Measurements from ENCODE around the gene IFT20. TPM values are rescaled to one million over a fixed set of nuclear protein-coding genes. Genes with fewer than 3 reads are reported as not detected.
"Not testable (repeated sequence)": the region's sequence is repeated elsewhere in the genome, so short reads cannot be mapped to it uniquely, and the experiment has no call there.

The IFT20 gene
- total RNA-seq, 3 donors from 2014 or later: 40.2 to 52.8 (median 47.2) TPM

- H3K27ac ChIP-seq: no peak overlapping the region
- DNase-seq (ENCODE audit: low spot score in 2 of 2): no peak
- no peak overlapping the region for H3K4me3 ChIP-seq
- H3K9me3 ChIP-seq: no peaks in the 10 kb centered on the region
- no peaks in the 10 kb centered on the region for H3K27me3 ChIP-seq
- no peaks in the 10 kb centered on the region for H3K36me3 ChIP-seq
- no peaks in the 10 kb centered on the region for H3K4me1 ChIP-seq
- TF ChIP-seq, protein P1, sequence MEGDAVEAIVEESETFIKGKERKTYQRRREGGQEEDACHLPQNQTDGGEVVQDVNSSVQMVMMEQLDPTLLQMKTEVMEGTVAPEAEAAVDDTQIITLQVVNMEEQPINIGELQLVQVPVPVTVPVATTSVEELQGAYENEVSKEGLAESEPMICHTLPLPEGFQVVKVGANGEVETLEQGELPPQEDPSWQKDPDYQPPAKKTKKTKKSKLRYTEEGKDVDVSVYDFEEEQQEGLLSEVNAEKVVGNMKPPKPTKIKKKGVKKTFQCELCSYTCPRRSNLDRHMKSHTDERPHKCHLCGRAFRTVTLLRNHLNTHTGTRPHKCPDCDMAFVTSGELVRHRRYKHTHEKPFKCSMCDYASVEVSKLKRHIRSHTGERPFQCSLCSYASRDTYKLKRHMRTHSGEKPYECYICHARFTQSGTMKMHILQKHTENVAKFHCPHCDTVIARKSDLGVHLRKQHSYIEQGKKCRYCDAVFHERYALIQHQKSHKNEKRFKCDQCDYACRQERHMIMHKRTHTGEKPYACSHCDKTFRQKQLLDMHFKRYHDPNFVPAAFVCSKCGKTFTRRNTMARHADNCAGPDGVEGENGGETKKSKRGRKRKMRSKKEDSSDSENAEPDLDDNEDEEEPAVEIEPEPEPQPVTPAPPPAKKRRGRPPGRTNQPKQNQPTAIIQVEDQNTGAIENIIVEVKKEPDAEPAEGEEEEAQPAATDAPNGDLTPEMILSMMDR (IDR thresholded peaks at IDR 0.05): no peak
- TF ChIP-seq POLR2AphosphoS5 (IDR thresholded peaks at IDR 0.05): no peak
- no peak for TF ChIP-seq POLR2A (IDR thresholded peaks at IDR 0.05)
- intact Hi-C loops (cut with DNase I; ENCODE audit: low total_unique reads): no loop called here
Measured at GRCh38 chr17:28293994-28294393, 41.3 kb downstream of the IFT20 start.

DNA sequence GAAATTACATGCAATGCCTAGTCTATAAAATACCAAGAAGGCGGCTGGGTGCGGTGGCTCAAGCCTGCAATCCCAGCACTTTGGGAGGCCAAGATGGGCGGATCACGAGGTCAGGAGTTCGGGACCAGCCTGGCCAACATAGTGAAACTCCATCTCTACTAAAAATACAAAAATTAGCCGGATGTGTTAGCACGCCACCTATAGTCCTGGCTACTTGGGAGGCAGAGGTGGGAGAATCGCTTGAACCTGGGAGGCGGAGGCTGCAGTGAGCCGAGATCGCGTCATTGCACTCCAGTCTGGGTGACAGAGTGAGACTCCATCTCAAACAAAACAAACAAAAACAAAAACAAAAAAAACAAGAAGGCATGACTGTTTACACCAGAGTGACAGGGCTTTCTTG lies 42.4 kb downstream of the IFT20 start:
- H3K36me3 ChIP-seq; intact Hi-C loops (cut with DNase I; ENCODE audit: low total_unique reads); H3K27ac ChIP-seq; DNase-seq (ENCODE audit: low spot score in 2 of 2); H3K4me3 ChIP-seq; H3K27me3 ChIP-seq; H3K4me1 ChIP-seq; H3K9me3 ChIP-seq: not testable (repeated sequence)

DNA sequence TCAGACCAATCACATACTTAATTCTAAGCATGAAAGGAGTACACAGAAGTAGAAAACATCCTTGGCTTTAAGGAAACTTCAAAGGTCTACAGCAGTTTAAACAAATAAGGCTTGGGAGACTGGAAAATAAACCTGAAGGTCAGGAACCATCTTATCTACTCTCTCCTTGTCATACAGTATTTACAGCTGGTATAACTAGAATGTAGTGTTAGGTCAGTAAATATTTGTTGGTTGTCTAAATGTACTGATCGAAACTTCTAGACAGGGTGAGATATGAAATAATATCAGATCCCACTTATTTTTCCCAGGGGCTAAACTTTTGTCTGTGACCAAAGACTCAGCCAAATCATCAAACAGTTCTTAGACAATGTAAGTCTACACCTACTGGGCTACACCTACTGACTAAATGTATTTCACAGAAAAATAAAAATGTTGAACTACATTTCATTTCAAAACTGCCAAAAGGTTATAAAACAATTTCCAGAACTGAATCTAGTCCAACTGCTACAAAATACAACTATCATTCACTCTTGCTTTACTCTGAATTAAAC lies 43.4 kb downstream of the IFT20 start:
- H3K36me3 ChIP-seq: no peaks in the 10 kb centered on the region
- intact Hi-C loops (cut with DNase I; ENCODE audit: low total_unique reads): no loop called here
- H3K4me1 ChIP-seq: no peaks in the 10 kb centered on the region
- no peak for DNase-seq (ENCODE audit: low spot score in 2 of 2)
- no peaks in the 10 kb centered on the region for H3K9me3 ChIP-seq
- no peaks in the 10 kb centered on the region for H3K27me3 ChIP-seq
- H3K27ac ChIP-seq: no peak overlapping the region
- no peak overlapping the region for H3K4me3 ChIP-seq
- TF ChIP-seq, protein P1 (IDR thresholded peaks at IDR 0.05): no peak
- TF ChIP-seq POLR2A (IDR thresholded peaks at IDR 0.05): no peak
- no peak for TF ChIP-seq POLR2AphosphoS5 (IDR thresholded peaks at IDR 0.05)

DNA sequence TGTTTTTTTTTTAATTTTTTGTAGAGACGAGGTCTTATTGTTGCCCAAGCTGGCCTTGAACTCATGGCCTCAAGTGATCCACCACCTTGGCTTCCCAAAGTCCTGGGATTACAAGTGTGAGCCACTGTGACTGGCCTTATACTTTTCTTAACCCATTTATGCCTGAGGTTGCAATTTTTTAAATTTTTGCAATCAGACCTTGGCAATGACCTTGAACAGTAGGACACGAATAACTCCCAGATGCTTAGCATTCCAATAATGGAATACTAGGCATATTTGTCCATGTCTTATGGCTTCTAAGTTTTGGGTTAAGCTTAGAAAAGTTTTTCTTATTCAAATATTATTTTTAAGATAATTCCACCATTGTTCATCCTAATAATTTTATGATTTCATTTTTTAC lies 44.6 kb downstream of the IFT20 start:
- DNase-seq (ENCODE audit: low spot score in 2 of 2): no peak
- Histone ChIP-seq H3K4me3 (no peak overlapping the region), H3K36me3 (no peaks in the 10 kb centered on the region), H3K4me1 (no peaks in the 10 kb centered on the region), H3K27ac (no peak overlapping the region), H3K9me3 (no peaks in the 10 kb centered on the region), H3K27me3 (no peaks in the 10 kb centered on the region)
- intact Hi-C loops (cut with DNase I; ENCODE audit: low total_unique reads): no loop called here
- TF ChIP-seq, protein P1 (IDR thresholded peaks at IDR 0.05): no peak
- TF ChIP-seq POLR2A (IDR thresholded peaks at IDR 0.05) (no peak), POLR2AphosphoS5 (IDR thresholded peaks at IDR 0.05) (no peak)

GRCh38 chr17:28285965-28286364 lies 49.3 kb downstream of the IFT20 start:
- no peaks in the 10 kb centered on the region for H3K36me3 ChIP-seq
- H3K4me1 ChIP-seq: no peaks in the 10 kb centered on the region
- no peaks in the 10 kb centered on the region for H3K9me3 ChIP-seq
- intact Hi-C loops (cut with DNase I; ENCODE audit: low total_unique reads): no loop called here
- no peaks in the 10 kb centered on the region for H3K27me3 ChIP-seq
- no peak for DNase-seq (ENCODE audit: low spot score in 2 of 2)
- TF ChIP-seq, protein P1 (IDR thresholded peaks at IDR 0.05): no peak
- TF ChIP-seq POLR2AphosphoS5 (IDR thresholded peaks at IDR 0.05) (no peak), POLR2A (IDR thresholded peaks at IDR 0.05) (no peak)
- H3K27ac ChIP-seq: no peak overlapping the region
- H3K4me3 ChIP-seq: no peak overlapping the region

DNA sequence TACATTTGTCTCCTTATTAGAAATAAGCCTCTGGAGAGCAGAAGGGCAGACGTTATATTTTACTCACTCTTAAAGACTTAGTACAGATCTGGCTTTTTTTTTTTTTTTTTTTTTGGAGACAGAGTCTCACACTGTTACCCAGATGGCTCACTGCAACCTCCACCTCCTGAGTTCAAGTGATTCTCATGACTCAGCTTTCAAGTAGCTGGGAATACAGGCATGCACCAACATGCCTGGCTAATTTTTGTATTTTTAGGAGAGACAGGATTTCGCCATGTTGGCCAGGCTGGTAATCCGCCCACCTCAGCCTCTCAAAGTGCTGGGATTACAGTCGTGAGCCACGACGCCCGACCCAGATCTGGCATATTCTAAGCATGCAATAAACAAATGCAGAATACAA lies 52.7 kb downstream of the IFT20 start:
- intact Hi-C loops (cut with DNase I; ENCODE audit: low total_unique reads): no loop called here
- no peak overlapping the region for H3K27ac ChIP-seq
- no peaks in the 10 kb centered on the region for H3K36me3 ChIP-seq
- no peaks in the 10 kb centered on the region for H3K27me3 ChIP-seq
- TF ChIP-seq POLR2AphosphoS5 (IDR thresholded peaks at IDR 0.05) (no peak), POLR2A (IDR thresholded peaks at IDR 0.05) (no peak)
- TF ChIP-seq, protein P1 (IDR thresholded peaks at IDR 0.05): no peak
- no peaks in the 10 kb centered on the region for H3K4me1 ChIP-seq
- peak in 1 of 2 donors; percentile 62 for DNase-seq (ENCODE audit: low spot score in 2 of 2)
- no peaks in the 10 kb centered on the region for H3K9me3 ChIP-seq
- H3K4me3 ChIP-seq: no peak overlapping the region
